ENCODE data around the gene CSHL1. TPM values are rescaled to one million over a fixed set of nuclear protein-coding genes. Genes with fewer than 3 reads are reported as not detected.

Gene CSHL1
- polyA plus RNA-seq, 1 donor from 2014 or later = not detected

GRCh38 chr17:63927464-63928171 lies 16.6 kb upstream of the CSHL1 start:
- H3F3A ChIP-seq (ENCODE audit: insufficient read depth, low read length, poor library complexity, severe bottlenecking) = no peaks in the 10 kb centered on the region
- H3K4me3 ChIP-seq (ENCODE audit: low read length) = no peak overlapping the region
- H3K27me3 ChIP-seq (ENCODE audit: insufficient read depth, low read depth, low read length) = no peaks in the 10 kb centered on the region
- H3K4me2 ChIP-seq (ENCODE audit: low read length) = no peak overlapping the region
- no peaks in the 10 kb centered on the region for H3K79me2 ChIP-seq (replicated peaks; ENCODE audit: insufficient read depth, low read length)
- H3K9ac ChIP-seq (ENCODE audit: low read length) = no peak overlapping the region
- H3K36me3 ChIP-seq (ENCODE audit: insufficient read depth, low read length) = no peaks in the 10 kb centered on the region
- no peaks in the 10 kb centered on the region for H3K9me2 ChIP-seq (ENCODE audit: insufficient read depth, low read length)
- H2AFZ ChIP-seq (ENCODE audit: low read depth, low read length) = no peak overlapping the region
- no peaks in the 10 kb centered on the region for H3K9me3 ChIP-seq (ENCODE audit: low read length)
- no peak overlapping the region for H3K27ac ChIP-seq (ENCODE audit: low read length)
- H4K20me1 ChIP-seq (ENCODE audit: insufficient read depth) = no peaks in the 10 kb centered on the region
- no peak for TF ChIP-seq CTCF (IDR thresholded peaks at IDR 0.05; ENCODE audit: poor library complexity, severe bottlenecking)
- no peak for TF ChIP-seq POLR2AphosphoS5 (IDR thresholded peaks at IDR 0.05)
- TF ChIP-seq EZH2 (IDR thresholded peaks at IDR 0.05; ENCODE audit: borderline replicate concordance, insufficient read depth, low read length, poor library complexity, severe bottlenecking) = no peak
- TF ChIP-seq SMC3 (conservative IDR thresholded peaks at IDR 0.05; ENCODE audit: poor library complexity) = no peak
- no peak for TF ChIP-seq TAF1 (IDR thresholded peaks at IDR 0.05; ENCODE audit: low read depth)
- no peak for TF ChIP-seq EP300 (conservative IDR thresholded peaks at IDR 0.05; ENCODE audit: poor library complexity, severe bottlenecking)
- no peak for TF ChIP-seq REST (IDR thresholded peaks at IDR 0.05; ENCODE audit: borderline replicate concordance)
- no peak for TF ChIP-seq MXI1 (conservative IDR thresholded peaks at IDR 0.05; ENCODE audit: poor library complexity, severe bottlenecking)
- no peak for TF ChIP-seq RAD21 (conservative IDR thresholded peaks at IDR 0.05)

- H3K79me2 ChIP-seq (replicated peaks; ENCODE audit: insufficient read depth, low read length) = no peaks in the 10 kb centered on the region
- H3K4me2 ChIP-seq (ENCODE audit: low read length) = no peak overlapping the region
- no peaks in the 10 kb centered on the region for H4K20me1 ChIP-seq (ENCODE audit: insufficient read depth)
- no peak overlapping the region for H3K4me3 ChIP-seq (ENCODE audit: low read length)
- H3K27ac ChIP-seq (ENCODE audit: low read length) = no peak overlapping the region
- no peaks in the 10 kb centered on the region for H3K9me3 ChIP-seq (ENCODE audit: low read length)
- H2AFZ ChIP-seq (ENCODE audit: low read depth, low read length) = no peak overlapping the region
- H3K9me2 ChIP-seq (ENCODE audit: insufficient read depth, low read length) = no peaks in the 10 kb centered on the region
- H3K36me3 ChIP-seq (ENCODE audit: insufficient read depth, low read length) = no peaks in the 10 kb centered on the region
- no peaks in the 10 kb centered on the region for H3F3A ChIP-seq (ENCODE audit: insufficient read depth, low read length, poor library complexity, severe bottlenecking)
- H3K9ac ChIP-seq (ENCODE audit: low read length) = no peak overlapping the region
- no peaks in the 10 kb centered on the region for H3K27me3 ChIP-seq (ENCODE audit: insufficient read depth, low read depth, low read length)
- TF ChIP-seq POLR2AphosphoS5 (IDR thresholded peaks at IDR 0.05) (no peak), TAF1 (IDR thresholded peaks at IDR 0.05; ENCODE audit: low read depth) (no peak), EP300 (conservative IDR thresholded peaks at IDR 0.05; ENCODE audit: poor library complexity, severe bottlenecking) (no peak), SMC3 (conservative IDR thresholded peaks at IDR 0.05; ENCODE audit: poor library complexity) (no peak), REST (IDR thresholded peaks at IDR 0.05; ENCODE audit: borderline replicate concordance) (no peak), CTCF (IDR thresholded peaks at IDR 0.05; ENCODE audit: poor library complexity, severe bottlenecking) (no peak), MXI1 (conservative IDR thresholded peaks at IDR 0.05; ENCODE audit: poor library complexity, severe bottlenecking) (no peak), RAD21 (conservative IDR thresholded peaks at IDR 0.05) (no peak), EZH2 (IDR thresholded peaks at IDR 0.05; ENCODE audit: borderline replicate concordance, insufficient read depth, low read length, poor library complexity, severe bottlenecking) (no peak)
Measured at GRCh38 chr17:63926164-63926563, 15.1 kb upstream of the CSHL1 start.
